Gastroesophageal sphincter (tissue), 3 donors: ENCODE data around the gene FOXB1.

Experiments used
- CTCF ChIP-seq, 4 experiments: fragments of 200-600 bp in 2 of 4; fragments of 450-650 bp in 2 of 4; sonication (generic) in 1 of 4; IDR thresholded peaks; one replicate each; pipeline ENCODE4 v1.5.1; 2017 to 2019; ENCODE audit warnings: antibody characterized with exemption in 4 of 4, mild to moderate bottlenecking in 2 of 4, moderate library complexity in 2 of 4
- POLR2A ChIP-seq, 2 donors: fragments of 450-650 bp; IDR thresholded peaks; one replicate each; pipeline ENCODE4 v1.6.1; 2017; ENCODE audit warnings: antibody characterized with exemption in 2 of 2, mild to moderate bottlenecking in 2 of 2, moderate library complexity in 1 of 2
- POLR2AphosphoS5 ChIP-seq: sonication (generic); formaldehyde crosslinking; IDR thresholded peaks from one replicate; pipeline ENCODE4 v1.6.1; 2017; ENCODE audit warnings: antibody characterized with exemption

DNA sequence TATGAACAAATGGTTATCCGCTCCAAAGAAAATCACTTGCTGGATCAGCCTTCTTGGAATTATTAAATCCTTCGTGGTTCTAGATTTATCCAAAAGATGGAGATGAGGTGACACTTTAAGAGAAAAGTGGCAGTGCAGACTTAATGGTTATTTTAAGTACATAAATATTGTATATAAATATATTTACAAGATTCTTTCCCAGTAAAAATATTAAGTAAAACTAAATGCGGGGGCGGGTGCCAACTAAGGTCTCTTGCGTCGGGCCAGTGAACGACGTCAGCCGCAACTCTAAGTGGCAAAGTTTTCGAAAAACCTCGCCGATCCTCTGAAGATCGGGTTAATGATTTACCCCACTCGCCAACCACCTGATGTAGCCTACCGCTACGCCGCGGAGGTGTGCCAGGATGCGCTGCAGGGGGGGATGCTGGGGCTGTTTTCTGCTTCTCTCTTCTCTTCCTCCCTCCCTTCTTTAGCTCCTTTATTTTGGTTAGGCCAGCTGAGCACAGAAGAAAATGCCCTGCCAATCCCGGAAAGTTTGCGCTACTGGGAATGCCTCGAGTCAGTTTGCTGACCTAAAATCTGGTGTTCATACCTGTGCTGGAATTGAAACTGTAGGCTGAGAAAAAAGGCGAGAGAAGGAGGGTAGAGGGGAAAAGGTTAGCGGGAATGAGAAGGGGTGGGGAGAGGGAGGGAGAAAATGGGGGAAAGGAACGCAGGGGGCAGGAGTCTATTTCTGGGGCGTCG is 7.6 kb upstream of the FOXB1 start:
- TF ChIP-seq POLR2AphosphoS5 (no peak), POLR2A (IDR thresholded peaks at IDR 0.05) (no peak), CTCF (IDR thresholded peaks at IDR 0.05) (no peak)
